HepG2 (cell line): ENCODE data around the gene RPS19. TPM values are rescaled to one million over a fixed set of nuclear protein-coding genes. Genes with fewer than 3 reads are reported as not detected.

Experiments
- EED ChIP-seq: sonication (generic); formaldehyde crosslinking; IDR thresholded peaks from 2 replicates; pipeline ENCODE4 v1.5.0; 2020; ENCODE audit warnings: mild to moderate bottlenecking, missing genetic modification reagents
- HNRNPK ChIP-seq: fragments of 200-400 bp; formaldehyde crosslinking; IDR thresholded peaks from 2 replicates; pipeline ENCODE4 v1.6.1; 2018; ENCODE audit warnings: low read length, low read depth, moderate library complexity, mild to moderate bottlenecking; ENCODE audit not compliant: poor library complexity, severe bottlenecking
- HNRNPUL1 ChIP-seq: fragments of 200-400 bp; formaldehyde crosslinking; IDR thresholded peaks from 2 replicates; pipeline ENCODE4 v1.6.1; 2017; ENCODE audit warnings: low read depth, mild to moderate bottlenecking, low read length, moderate library complexity
- MATR3 ChIP-seq: sonication (generic); formaldehyde crosslinking; IDR thresholded peaks from 2 replicates; pipeline ENCODE4 v1.4.0; 2020; ENCODE audit warnings: missing genetic modification reagents
- NFYB ChIP-seq: sonication (generic); formaldehyde crosslinking; IDR thresholded peaks from 2 replicates; pipeline ENCODE4 v1.4.0; 2020; ENCODE audit warnings: missing genetic modification reagents
- RCOR2 ChIP-seq: IDR thresholded peaks from 2 replicates; pipeline ENCODE4 v1.6.1; 2016; ENCODE audit warnings: missing biosample characterization, missing genetic modification reagents
- SIN3A ChIP-seq: IDR thresholded peaks from 2 replicates; pipeline ENCODE4 v1.6.1; 2011; ENCODE audit warnings: low read depth, mild to moderate bottlenecking, control low read depth, low read length, borderline replicate concordance
- SIX4 ChIP-seq: sonication (generic); formaldehyde crosslinking; IDR thresholded peaks from 2 replicates; pipeline ENCODE4 v1.4.0; 2020; ENCODE audit warnings: missing genetic modification reagents
- TBL1XR1 ChIP-seq: fragments of 150-350 bp; IDR thresholded peaks from 2 replicates; pipeline ENCODE4 v1.6.1; 2014; ENCODE audit warnings: borderline replicate concordance, low read length; ENCODE audit not compliant: partially characterized antibody
- TP53 ChIP-seq: sonication (generic); formaldehyde crosslinking; conservative IDR thresholded peaks from 2 replicates; pipeline ENCODE4 v1.4.0; 2020; ENCODE audit warnings: missing genetic modification reagents
- U2AF1 ChIP-seq: fragments of 200-400 bp; formaldehyde crosslinking; optimal IDR thresholded peaks from 2 replicates; pipeline ENCODE3; 2017; ENCODE audit warnings: mild to moderate bottlenecking, low read depth, low read length
- XBP1 ChIP-seq: sonication (generic); formaldehyde crosslinking; IDR thresholded peaks from 2 replicates; pipeline ENCODE4 v1.5.0; 2020; ENCODE audit warnings: missing genetic modification reagents
- ZNF549 ChIP-seq: sonication (generic); formaldehyde crosslinking; IDR thresholded peaks from 2 replicates; pipeline ENCODE4 v1.5.0; 2020; ENCODE audit warnings: missing genetic modification reagents
- ZNF569 ChIP-seq: sonication (generic); formaldehyde crosslinking; IDR thresholded peaks from 2 replicates; pipeline ENCODE4 v1.5.0; 2020; ENCODE audit warnings: mild to moderate bottlenecking, missing genetic modification reagents, moderate library complexity, borderline replicate concordance
- ZNF75D ChIP-seq: sonication (generic); formaldehyde crosslinking; IDR thresholded peaks from 2 replicates; pipeline ENCODE4 v1.8.1; 2023; ENCODE audit warnings: missing genetic modification reagents, mild to moderate bottlenecking, borderline replicate concordance
- polyA plus RNA-seq, 8 experiments: library from polyadenylated mRNA; depleted of rRNA in 3 of 8; stranded (reverse) in 7 of 8; unstranded in 1 of 8; fragments of >200 nt; fragmentation: Illumina TruSeq in 4 of 8; extraction: Trizol in 4 of 8; gene quantifications; 2 replicates each; pipeline versions ENCODE4 v1.2.1 to v1.2.3, GENCODE V29; 2011 to 2016; ENCODE audit warnings: low read depth in 4 of 8, missing spikeins in 1 of 8, mixed read lengths in 1 of 8; ENCODE audit not compliant: insufficient read depth in 1 of 8
- total RNA-seq, 5 experiments: library from RNA; depleted of rRNA; stranded (reverse); fragments of >200 nt; fragmentation: Illumina TruSeq; extraction: Trizol; gene quantifications; 2 replicates each; pipeline ENCODE4 v1.2.3, GENCODE V29; 2016; ENCODE audit warnings: low read depth in 1 of 5
- TF ChIP-seq, protein P1 (sequence below): IDR thresholded peaks from 2 replicates; pipeline ENCODE4 v1.6.1; 2016; ENCODE audit warnings: mild to moderate bottlenecking
- TF ChIP-seq, protein P2 (sequence below), 2 experiments: sonication (generic) in 1 of 2; formaldehyde crosslinking in 1 of 2; IDR thresholded peaks; 2 replicates each; pipeline versions ENCODE4 v1.4.0 to v1.6.1; 2018 to 2020; ENCODE audit warnings: missing genetic modification reagents in 2 of 2, borderline replicate concordance in 1 of 2, low read depth in 1 of 2, mild to moderate bottlenecking in 1 of 2, missing biosample characterization in 1 of 2
- TF ChIP-seq, protein P3 (sequence below): sonication (generic); formaldehyde crosslinking; IDR thresholded peaks from one replicate; pipeline ENCODE4 v1.5.1; 2020; ENCODE audit warnings: mild to moderate bottlenecking, missing genetic modification reagents; ENCODE audit errors: not compliant biosample characterization

RPS19 gene
- total and polyA plus RNA-seq, 2 of the 13 experiments (the other 11 are each of a cell fraction or from before 2014, with no cell fraction given), result 1,983 to 4,758 TPM

DNA sequence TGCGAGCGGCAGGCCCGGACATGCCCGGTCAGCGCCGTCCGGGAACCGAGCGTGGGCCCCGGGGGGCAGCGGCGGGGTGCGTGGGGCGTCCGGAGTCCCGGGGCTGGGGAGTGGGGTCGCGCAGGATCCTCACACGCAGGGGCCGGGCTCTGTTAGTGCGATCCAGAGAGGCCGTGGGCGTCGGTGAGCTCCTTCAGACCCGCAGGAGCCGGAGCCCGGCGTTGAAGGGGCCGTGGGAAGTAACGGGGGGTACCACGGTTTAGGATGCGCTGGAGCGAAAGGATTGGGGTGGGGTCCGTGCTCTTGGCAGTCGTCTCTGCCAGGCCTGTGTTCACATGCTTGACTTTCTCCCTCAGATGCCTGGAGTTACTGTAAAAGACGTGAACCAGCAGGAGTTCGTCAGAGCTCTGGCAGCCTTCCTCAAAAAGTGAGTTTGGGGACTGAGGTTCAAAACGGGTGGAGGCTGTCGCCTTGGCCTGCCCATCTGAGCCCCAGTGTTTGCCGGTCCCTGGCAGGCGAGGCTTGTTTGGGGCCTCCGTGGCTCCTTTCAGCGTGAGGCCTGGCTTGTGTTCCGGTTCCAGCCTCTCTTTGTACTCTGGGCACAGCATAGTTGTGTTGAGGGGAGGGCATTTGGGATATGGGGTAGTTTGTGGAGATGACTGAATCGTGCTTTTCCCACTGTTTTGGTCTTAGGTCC is 512 bp downstream of the RPS19 start (continued):
- TF ChIP-seq, protein P1, sequence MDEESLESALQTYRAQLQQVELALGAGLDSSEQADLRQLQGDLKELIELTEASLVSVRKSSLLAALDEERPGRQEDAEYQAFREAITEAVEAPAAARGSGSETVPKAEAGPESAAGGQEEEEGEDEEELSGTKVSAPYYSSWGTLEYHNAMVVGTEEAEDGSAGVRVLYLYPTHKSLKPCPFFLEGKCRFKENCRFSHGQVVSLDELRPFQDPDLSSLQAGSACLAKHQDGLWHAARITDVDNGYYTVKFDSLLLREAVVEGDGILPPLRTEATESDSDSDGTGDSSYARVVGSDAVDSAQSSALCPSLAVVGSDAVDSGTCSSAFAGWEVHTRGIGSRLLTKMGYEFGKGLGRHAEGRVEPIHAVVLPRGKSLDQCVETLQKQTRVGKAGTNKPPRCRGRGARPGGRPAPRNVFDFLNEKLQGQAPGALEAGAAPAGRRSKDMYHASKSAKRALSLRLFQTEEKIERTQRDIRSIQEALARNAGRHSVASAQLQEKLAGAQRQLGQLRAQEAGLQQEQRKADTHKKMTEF, result no peak
- TF ChIP-seq EED (CRISPR knock-in tag) (no peak), SIX4 (CRISPR knock-in tag) (no peak), RCOR2 (CRISPR knock-in tag) (no peak), ZNF569 (CRISPR knock-in tag) (no peak), TBL1XR1 (no peak), NFYB (CRISPR knock-in tag) (no peak), XBP1 (no peak), MATR3 (no peak), ZNF75D (no peak), SIN3A (no peak), HNRNPK (no peak), TP53 (peak; percentile 89), U2AF1 (peak; percentile 58), ZNF549 (CRISPR knock-in tag) (no peak), HNRNPUL1 (no peak)
- TF ChIP-seq, protein P2, sequence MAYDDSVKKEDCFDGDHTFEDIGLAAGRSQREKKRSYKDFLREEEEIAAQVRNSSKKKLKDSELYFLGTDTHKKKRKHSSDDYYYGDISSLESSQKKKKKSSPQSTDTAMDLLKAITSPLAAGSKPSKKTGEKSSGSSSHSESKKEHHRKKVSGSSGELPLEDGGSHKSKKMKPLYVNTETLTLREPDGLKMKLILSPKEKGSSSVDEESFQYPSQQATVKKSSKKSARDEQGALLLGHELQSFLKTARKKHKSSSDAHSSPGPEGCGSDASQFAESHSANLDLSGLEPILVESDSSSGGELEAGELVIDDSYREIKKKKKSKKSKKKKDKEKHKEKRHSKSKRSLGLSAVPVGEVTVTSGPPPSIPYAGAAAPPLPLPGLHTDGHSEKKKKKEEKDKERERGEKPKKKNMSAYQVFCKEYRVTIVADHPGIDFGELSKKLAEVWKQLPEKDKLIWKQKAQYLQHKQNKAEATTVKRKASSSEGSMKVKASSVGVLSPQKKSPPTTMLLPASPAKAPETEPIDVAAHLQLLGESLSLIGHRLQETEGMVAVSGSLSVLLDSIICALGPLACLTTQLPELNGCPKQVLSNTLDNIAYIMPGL (CRISPR knock-in tag; IDR thresholded peaks at IDR 0.05; ENCODE audit: borderline replicate concordance in 1 of 2, low read depth in 1 of 2), result no peak
- TF ChIP-seq, protein P3, sequence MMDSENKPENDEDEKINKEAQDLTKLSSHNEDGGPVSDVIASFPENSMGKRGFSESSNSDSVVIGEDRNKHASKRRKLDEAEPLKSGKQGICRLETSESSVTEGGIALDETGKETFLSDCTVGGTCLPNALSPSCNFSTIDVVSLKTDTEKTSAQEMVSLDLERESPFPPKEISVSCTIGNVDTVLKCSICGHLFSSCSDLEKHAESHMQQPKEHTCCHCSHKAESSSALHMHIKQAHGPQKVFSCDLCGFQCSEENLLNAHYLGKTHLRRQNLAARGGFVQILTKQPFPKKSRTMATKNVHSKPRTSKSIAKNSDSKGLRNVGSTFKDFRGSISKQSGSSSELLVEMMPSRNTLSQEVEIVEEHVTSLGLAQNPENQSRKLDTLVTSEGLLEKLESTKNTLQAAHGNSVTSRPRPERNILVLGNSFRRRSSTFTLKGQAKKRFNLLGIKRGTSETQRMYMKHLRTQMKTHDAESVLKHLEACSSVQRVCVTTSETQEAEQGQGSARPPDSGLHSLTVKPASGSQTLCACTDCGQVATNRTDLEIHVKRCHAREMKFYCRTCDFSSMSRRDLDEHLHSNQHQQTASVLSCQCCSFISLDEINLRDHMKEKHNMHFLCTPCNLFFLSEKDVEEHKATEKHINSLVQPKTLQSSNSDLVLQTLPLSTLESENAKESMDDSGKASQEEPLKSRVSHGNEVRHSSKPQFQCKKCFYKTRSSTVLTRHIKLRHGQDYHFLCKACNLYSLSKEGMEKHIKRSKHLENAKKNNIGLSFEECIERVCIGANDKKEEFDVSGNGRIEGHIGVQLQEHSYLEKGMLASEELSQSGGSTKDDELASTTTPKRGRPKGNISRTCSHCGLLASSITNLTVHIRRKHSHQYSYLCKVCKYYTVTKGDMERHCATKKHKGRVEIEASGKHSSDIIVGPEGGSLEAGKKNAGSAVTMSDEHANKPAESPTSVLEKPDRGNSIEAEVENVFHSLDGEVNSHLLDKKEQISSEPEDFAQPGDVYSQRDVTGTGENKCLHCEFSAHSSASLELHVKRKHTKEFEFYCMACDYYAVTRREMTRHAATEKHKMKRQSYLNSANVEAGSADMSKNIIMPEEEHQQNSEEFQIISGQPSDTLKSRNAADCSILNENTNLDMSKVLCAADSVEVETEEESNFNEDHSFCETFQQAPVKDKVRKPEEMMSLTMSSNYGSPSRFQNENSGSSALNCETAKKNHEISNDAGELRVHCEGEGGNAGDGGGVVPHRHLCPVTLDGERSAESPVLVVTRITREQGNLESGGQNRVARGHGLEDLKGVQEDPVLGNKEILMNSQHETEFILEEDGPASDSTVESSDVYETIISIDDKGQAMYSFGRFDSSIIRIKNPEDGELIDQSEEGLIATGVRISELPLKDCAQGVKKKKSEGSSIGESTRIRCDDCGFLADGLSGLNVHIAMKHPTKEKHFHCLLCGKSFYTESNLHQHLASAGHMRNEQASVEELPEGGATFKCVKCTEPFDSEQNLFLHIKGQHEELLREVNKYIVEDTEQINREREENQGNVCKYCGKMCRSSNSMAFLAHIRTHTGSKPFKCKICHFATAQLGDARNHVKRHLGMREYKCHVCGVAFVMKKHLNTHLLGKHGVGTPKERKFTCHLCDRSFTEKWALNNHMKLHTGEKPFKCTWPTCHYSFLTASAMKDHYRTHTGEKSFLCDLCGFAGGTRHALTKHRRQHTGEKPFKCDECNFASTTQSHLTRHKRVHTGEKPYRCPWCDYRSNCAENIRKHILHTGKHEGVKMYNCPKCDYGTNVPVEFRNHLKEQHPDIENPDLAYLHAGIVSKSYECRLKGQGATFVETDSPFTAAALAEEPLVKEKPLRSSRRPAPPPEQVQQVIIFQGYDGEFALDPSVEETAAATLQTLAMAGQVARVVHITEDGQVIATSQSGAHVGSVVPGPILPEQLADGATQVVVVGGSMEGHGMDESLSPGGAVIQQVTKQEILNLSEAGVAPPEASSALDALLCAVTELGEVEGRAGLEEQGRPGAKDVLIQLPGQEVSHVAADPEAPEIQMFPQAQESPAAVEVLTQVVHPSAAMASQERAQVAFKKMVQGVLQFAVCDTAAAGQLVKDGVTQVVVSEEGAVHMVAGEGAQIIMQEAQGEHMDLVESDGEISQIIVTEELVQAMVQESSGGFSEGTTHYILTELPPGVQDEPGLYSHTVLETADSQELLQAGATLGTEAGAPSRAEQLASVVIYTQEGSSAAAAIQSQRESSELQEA (CRISPR knock-in tag), result peak; percentile 49
